ENCODE measurements around the gene TRIM27. TPM values are rescaled to one million over a fixed set of nuclear protein-coding genes. Genes with fewer than 3 reads are reported as not detected.

TRIM27 gene
- total RNA-seq, 4 donors from 2014 or later = 36.0 to 55.1 (median 37.4) TPM

DNA sequence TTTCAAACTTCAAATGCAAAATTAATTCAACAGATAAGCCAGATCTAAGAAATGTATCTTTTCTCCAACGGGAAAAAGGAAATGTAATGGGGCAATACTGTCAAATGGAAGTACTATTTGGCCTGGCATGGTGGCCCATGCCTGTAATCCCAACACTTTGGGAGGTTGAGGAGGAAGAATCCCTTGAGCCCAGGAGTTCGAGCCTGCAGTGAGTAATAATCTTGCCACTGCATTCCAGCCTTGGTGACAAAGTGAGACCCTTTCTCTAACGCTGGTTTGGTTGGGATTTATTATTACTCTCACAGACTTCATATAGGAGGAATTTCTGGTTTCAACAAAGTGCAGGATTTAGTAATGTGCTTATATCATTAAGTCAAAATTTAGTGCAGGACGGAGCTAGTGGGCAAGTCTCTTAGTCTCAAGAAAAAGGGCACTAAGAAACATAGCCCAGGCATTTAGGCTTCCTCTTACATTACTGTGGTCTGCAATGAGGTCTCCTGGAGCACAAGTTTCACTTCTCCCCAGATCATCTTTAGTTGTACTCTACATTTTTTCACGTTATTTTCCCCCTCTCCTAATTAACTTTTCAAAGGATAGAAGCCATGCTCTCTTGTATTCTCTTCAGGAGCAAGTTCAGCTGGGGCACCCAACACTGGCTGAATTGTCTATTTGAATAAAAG lies 23.1 kb downstream of the TRIM27 start:
- TF ChIP-seq POLR2AphosphoS5 (IDR thresholded peaks at IDR 0.05) = no peak
- Histone ChIP-seq H3K9me3 (no peaks in the 10 kb centered on the region), H3K36me3 (peaks cover 0 to 56% of the 10 kb centered on the region in 2 donors), H3K4me3 (no peak overlapping the region), H3K4me1 (peaks cover 0 to 14% (median 0%) of the 10 kb centered on the region in 3 donors), H3K27me3 (no peaks in the 10 kb centered on the region), H3K27ac (no peak overlapping the region)
- no peak for ATAC-seq
- 60 to 78% methylated on average over 3 to 5 of the region's 5 CpGs for WGBS, 2 donors (ENCODE audit: low coverage in 1 of 2)

DNA sequence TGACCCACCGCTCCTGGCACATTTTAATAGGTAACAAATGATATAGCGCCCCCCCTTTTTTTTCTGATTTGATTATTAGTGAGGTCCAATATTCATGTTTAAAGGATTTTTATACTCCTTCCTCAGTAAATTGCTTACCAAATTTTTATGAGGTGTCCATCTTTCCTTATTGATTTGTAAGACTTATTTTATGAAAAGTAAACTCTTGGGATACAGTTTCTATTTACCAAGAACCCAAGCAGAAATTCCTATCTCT lies 25.1 kb downstream of the TRIM27 start:
- TF ChIP-seq POLR2A (IDR thresholded peaks at IDR 0.05) = no peak
- no peak for ATAC-seq
- Histone ChIP-seq H3K36me3 (peaks cover 0 to 35% of the 10 kb centered on the region in 2 donors), H3K9me3 (no peaks in the 10 kb centered on the region), H3K27ac (no peak overlapping the region), H3K4me1 (peaks cover 0 to 17% (median 0%) of the 10 kb centered on the region in 3 donors), H3K27me3 (no peaks in the 10 kb centered on the region), H3K4me3 (no peak overlapping the region)
- 87 to 95% methylated on average over 2 of the region's 2 CpGs for WGBS, 2 donors (ENCODE audit: low coverage in 1 of 2)

DNA sequence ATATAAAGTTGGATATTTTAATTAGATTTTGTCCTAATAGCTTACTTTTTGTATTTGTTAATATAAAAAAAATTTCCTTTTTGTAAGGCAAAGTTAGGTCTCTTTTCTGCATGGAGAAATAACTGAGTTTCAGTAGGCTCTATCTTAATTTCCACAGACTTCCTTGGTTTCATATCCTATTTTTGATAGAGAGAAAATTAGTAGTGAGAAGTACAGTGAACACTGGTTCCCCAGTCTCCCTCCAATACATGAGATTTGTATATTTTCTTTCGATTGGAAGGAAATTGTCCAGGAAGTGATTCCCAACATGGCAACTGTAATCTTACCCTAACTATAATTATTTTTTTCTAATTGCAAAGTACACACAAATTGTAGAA lies 26.4 kb downstream of the TRIM27 start:
- no peaks in the 10 kb centered on the region for H3K27me3 ChIP-seq
- peaks cover 0 to 17% (median 0%) of the 10 kb centered on the region in 3 donors for H3K4me1 ChIP-seq
- no peak for ATAC-seq
- peak overlapping the region; percentile 86 to 98 (median 94) for H3K27ac ChIP-seq
- TF ChIP-seq, protein P1, sequence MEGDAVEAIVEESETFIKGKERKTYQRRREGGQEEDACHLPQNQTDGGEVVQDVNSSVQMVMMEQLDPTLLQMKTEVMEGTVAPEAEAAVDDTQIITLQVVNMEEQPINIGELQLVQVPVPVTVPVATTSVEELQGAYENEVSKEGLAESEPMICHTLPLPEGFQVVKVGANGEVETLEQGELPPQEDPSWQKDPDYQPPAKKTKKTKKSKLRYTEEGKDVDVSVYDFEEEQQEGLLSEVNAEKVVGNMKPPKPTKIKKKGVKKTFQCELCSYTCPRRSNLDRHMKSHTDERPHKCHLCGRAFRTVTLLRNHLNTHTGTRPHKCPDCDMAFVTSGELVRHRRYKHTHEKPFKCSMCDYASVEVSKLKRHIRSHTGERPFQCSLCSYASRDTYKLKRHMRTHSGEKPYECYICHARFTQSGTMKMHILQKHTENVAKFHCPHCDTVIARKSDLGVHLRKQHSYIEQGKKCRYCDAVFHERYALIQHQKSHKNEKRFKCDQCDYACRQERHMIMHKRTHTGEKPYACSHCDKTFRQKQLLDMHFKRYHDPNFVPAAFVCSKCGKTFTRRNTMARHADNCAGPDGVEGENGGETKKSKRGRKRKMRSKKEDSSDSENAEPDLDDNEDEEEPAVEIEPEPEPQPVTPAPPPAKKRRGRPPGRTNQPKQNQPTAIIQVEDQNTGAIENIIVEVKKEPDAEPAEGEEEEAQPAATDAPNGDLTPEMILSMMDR (IDR thresholded peaks at IDR 0.05) = no peak
- TF ChIP-seq POLR2AphosphoS5 (IDR thresholded peaks at IDR 0.05) = no peak
- no peak for TF ChIP-seq EP300 (IDR thresholded peaks at IDR 0.05)
- no peak for TF ChIP-seq POLR2A (IDR thresholded peaks at IDR 0.05)
- H3K36me3 ChIP-seq = peaks cover 0 to 23% of the 10 kb centered on the region in 2 donors
- peak overlapping the region; percentile 54 to 75 for H3K4me3 ChIP-seq
- H3K9me3 ChIP-seq = no peaks in the 10 kb centered on the region
- 0 to 5% methylated on average over 1 of the region's 1 CpG for WGBS, 2 donors (ENCODE audit: low coverage in 1 of 2)

DNA sequence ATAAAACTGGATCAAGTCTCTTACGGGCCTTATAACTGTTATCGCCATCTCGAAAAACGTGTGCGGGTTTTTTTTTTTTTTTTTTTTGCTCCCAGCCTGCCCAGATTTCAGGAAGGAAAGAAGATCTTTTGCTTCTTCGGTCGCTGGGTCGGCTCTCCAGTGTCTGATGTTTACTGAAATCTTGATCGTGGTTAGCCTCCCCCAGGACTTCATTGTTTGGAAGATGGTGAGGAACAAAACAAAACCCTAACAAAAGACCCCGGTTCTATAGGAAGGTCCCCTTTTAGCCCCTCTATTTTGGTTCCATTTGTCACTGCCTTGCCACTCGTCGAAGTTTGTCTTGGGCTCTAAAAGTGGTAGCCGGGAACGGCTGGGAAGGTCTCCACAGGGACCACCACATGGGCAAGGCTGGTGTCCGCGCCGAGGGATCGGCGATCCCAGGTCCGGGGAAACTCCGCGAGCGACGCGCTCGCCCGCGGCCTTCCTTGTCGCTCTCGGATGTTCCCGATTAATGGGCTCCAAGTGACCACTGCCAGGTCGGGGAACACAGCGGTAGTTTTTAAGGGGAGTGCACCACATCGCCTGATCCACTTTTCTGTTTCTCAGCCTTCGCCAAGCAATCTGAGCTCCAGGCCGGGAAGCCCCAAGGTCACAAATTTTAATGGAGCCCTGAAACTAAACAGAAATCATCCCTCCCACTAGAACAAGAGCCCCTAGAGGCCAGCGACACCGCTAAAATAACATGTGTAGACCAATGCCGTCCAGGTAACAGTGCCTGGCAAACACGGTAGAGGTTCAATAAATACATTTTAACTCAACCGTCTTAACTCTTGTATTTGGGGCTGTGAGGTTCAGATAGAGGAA lies 27.0 kb downstream of the TRIM27 start:
- 1% methylated on average over 10 to 14 of the region's 41 CpGs for WGBS, 2 donors (ENCODE audit: low coverage in 1 of 2)
- peak overlapping the region; percentile 54 to 75 for H3K4me3 ChIP-seq
- no peaks in the 10 kb centered on the region for H3K27me3 ChIP-seq
- peaks cover 0 to 17% (median 0%) of the 10 kb centered on the region in 3 donors for H3K4me1 ChIP-seq
- no peaks in the 10 kb centered on the region for H3K9me3 ChIP-seq
- H3K36me3 ChIP-seq = peaks cover 0 to 16% of the 10 kb centered on the region in 2 donors
- ATAC-seq = peak; percentile 9
- TF ChIP-seq POLR2A (IDR thresholded peaks at IDR 0.05) (no peak), EP300 (IDR thresholded peaks at IDR 0.05) (no peak), POLR2AphosphoS5 (IDR thresholded peaks at IDR 0.05) (peak; percentile 18)
- TF ChIP-seq, protein P1 (IDR thresholded peaks at IDR 0.05) = peak in 3 of 4 experiments; percentile 29 to 48 (median 38)
- H3K27ac ChIP-seq = peak overlapping the region; percentile 86 to 98 (median 94)

DNA sequence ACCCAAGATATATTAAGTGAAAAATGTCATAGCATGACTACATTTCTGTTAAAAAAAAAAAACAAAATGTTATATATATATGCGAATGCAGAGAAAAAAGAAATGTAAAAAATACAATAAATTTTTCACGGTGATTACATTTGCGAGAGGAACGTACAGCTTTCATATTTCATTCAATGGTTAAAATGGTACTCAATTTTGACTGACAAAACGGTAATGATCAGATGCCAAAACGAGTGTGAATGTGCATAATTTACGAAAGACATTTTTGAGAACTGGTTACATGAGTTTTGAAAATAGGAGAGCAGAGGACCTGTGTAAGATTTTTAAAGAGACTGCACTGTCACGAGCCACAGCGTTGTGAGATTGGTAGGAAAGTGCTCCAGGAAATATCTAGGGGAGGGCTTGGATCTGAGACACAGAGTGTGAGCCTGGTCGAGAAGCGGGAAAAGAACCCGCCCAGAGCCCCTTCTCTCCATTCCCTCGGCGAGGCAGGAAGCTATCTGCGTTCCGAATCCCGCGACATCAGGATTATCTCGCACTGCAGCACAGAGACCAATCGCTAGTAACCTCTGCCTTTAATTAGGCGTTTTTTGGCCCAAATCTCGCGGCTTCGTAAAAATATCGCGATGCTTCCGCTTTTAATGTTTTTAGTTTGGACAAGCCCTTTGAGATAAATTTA lies 28.5 kb downstream of the TRIM27 start:
- Histone ChIP-seq H3K27me3 (no peaks in the 10 kb centered on the region), H3K9me3 (no peaks in the 10 kb centered on the region), H3K4me3 (peak overlapping the region; percentile 54 to 75), H3K36me3 (peaks cover 0 to 2% of the 10 kb centered on the region in 2 donors), H3K4me1 (peaks cover 0 to 17% (median 0%) of the 10 kb centered on the region in 3 donors), H3K27ac (peak overlapping the region; percentile 86 to 98 (median 94))
- 8 to 11% methylated on average over 19 to 27 of the region's 27 CpGs for WGBS, 2 donors (ENCODE audit: low coverage in 1 of 2)
- peak; percentile 90 for ATAC-seq
- TF ChIP-seq POLR2AphosphoS5 (IDR thresholded peaks at IDR 0.05) = peak; percentile 52
- TF ChIP-seq POLR2A (IDR thresholded peaks at IDR 0.05) = peak; percentile 17 to 72
- TF ChIP-seq, protein P1 (IDR thresholded peaks at IDR 0.05) = no peak
- TF ChIP-seq EP300 (IDR thresholded peaks at IDR 0.05) = no peak
